ENCODE measurements around the gene PNPLA7.
A peak's percentile ranks its signal among the peaks of the same experiment; 100 is the strongest.
"Not testable (repeated sequence)": the region's sequence is repeated elsewhere in the genome, so short reads cannot be mapped to it uniquely, and the experiment has no call there.

The PNPLA7 gene

DNA sequence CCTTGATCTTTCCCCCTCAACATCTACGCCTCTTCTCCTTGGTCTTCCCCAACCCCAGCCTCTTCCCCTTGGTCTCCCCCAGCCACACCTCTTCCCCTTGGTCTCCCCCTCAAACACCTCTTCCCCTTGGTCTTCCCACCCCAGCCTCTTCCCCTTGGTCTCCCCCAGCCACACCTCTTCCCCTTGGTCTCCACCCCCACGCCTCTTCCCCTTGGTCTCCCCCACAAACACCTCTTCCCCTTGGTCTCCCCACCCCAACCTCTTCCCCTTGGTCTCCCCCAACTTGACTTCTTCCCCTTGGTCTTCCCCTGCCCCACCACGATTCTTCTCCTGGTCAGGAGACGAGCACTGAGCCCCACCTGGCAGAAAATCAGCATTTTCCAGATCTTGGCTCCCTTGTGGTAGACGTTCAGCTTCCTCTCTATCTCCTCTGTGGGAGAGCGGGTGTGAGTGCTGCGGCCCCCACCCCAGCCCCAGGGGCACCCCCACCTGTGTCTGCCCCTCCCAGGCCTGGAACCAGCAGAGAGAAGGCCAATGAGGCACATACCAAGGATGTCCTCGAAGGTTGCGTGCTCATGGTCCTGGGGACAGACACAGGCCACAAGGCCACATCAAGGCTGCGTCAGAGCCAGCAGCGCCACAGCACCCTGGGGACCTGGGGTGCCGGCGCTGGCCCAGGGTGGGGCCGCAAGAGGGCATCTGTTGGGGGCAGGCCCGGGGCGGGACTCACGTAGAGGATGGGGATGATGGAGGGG lies 98.0 kb downstream of the PNPLA7 start:
- no peak overlapping the region for H3K4me3 ChIP-seq (ENCODE audit: severe bottlenecking)
- no peak overlapping the region for H3K27ac ChIP-seq (ENCODE audit: poor library complexity, severe bottlenecking)
- ATAC-seq (ENCODE audit: low read depth) = no peak
- no peaks in the 10 kb centered on the region for H3K9me3 ChIP-seq (ENCODE audit: severe bottlenecking)
- H3K36me3 ChIP-seq (ENCODE audit: low read depth) = peaks cover 25% of the 10 kb centered on the region
- no peaks in the 10 kb centered on the region for H3K27me3 ChIP-seq (ENCODE audit: insufficient read depth, poor library complexity, severe bottlenecking)
- peak; percentile 26 for DNase-seq (ENCODE audit: low spot score)
- no peak for TF ChIP-seq CTCF (IDR thresholded peaks at IDR 0.05; ENCODE audit: poor library complexity, severe bottlenecking)
- H3K4me1 ChIP-seq (ENCODE audit: insufficient read depth, poor library complexity, severe bottlenecking) = no peaks in the 10 kb centered on the region

GRCh38 chr9:137451264-137452005 lies 98.8 kb downstream of the PNPLA7 start:
- not testable (repeated sequence) for ATAC-seq (ENCODE audit: low read depth); DNase-seq (ENCODE audit: low spot score); H3K27ac ChIP-seq (ENCODE audit: poor library complexity, severe bottlenecking); H3K4me1 ChIP-seq (ENCODE audit: insufficient read depth, poor library complexity, severe bottlenecking); H3K4me3 ChIP-seq (ENCODE audit: severe bottlenecking); H3K27me3 ChIP-seq (ENCODE audit: insufficient read depth, poor library complexity, severe bottlenecking); H3K9me3 ChIP-seq (ENCODE audit: severe bottlenecking)
- peaks cover 23% of the 10 kb centered on the region for H3K36me3 ChIP-seq (ENCODE audit: low read depth)

DNA sequence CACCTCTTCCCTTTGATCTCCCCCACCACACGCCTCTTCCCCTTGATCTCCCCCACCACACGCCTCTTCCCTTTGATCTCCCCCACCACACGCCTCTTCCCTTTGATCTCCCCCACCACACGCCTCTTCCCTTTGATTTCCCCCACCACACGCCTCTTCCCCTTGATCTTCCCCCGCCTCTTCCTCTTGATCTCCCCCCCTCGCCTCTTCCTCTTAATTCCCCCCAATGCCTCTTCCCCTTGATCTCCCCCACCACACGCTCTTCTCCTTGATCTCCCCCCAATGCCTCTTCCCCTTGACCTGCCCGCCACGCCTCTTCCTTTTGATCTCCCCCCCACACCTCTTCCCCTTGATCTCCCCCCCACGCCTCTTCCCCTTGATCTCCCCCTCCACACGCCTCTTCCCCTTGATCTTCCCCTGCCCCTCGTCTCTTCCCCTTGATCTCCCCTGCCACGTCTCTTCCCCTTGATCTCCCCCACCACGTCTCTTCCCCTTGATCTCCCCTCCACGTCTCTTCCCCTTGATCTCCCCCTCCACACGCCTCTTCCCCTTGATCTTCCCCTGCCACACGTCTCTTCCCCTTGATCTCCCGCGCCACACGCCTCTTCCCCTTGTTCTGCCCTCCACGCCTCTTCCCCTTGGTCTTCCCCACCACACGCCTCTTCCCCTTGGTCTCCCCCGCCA lies 99.5 kb downstream of the PNPLA7 start:
- not testable (repeated sequence) for H3K27ac ChIP-seq (ENCODE audit: poor library complexity, severe bottlenecking); H3K4me1 ChIP-seq (ENCODE audit: insufficient read depth, poor library complexity, severe bottlenecking); H3K4me3 ChIP-seq (ENCODE audit: severe bottlenecking); H3K9me3 ChIP-seq (ENCODE audit: severe bottlenecking); DNase-seq (ENCODE audit: low spot score); H3K27me3 ChIP-seq (ENCODE audit: insufficient read depth, poor library complexity, severe bottlenecking); ATAC-seq (ENCODE audit: low read depth)
- peaks cover 23% of the 10 kb centered on the region for H3K36me3 ChIP-seq (ENCODE audit: low read depth)

DNA sequence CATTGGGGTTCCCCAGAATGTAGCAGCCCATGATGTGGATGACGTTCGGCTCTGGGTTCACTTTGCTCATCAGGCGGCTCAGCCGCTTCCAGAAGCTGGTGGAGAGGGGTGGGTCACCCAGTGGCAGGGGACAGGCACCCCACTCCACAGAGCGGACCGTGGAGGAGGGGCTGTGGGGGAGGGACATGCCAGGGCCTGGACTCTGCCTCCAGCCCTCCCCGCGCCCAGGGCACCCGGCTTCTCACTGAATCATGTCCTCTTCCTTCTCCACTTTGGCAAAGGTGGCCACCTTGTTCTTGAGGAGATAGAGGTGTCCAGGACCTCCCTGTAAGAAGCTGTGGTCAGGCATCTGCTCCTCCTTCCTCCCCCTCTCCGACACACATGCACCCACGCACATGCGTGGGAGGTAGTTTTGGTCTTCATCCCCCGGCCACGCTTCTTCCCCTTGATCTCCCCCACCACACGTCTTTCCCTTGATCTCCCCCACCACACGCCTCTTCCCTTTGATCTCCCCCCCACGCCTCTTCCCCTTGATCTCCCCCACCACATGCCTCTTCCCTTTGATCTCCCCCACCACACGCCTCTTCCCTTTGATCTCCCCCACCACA lies 100.2 kb downstream of the PNPLA7 start:
- Histone ChIP-seq H3K27me3 (ENCODE audit: insufficient read depth, poor library complexity, severe bottlenecking) (no peaks in the 10 kb centered on the region), H3K4me3 (ENCODE audit: severe bottlenecking) (no peak overlapping the region), H3K36me3 (ENCODE audit: low read depth) (peaks cover 23% of the 10 kb centered on the region), H3K4me1 (ENCODE audit: insufficient read depth, poor library complexity, severe bottlenecking) (peaks cover 4% of the 10 kb centered on the region), H3K9me3 (ENCODE audit: severe bottlenecking) (no peaks in the 10 kb centered on the region), H3K27ac (ENCODE audit: poor library complexity, severe bottlenecking) (no peak overlapping the region)
- no peak for DNase-seq (ENCODE audit: low spot score)
- no peak for ATAC-seq (ENCODE audit: low read depth)
- TF ChIP-seq CTCF (IDR thresholded peaks at IDR 0.05; ENCODE audit: poor library complexity, severe bottlenecking) = no peak

DNA sequence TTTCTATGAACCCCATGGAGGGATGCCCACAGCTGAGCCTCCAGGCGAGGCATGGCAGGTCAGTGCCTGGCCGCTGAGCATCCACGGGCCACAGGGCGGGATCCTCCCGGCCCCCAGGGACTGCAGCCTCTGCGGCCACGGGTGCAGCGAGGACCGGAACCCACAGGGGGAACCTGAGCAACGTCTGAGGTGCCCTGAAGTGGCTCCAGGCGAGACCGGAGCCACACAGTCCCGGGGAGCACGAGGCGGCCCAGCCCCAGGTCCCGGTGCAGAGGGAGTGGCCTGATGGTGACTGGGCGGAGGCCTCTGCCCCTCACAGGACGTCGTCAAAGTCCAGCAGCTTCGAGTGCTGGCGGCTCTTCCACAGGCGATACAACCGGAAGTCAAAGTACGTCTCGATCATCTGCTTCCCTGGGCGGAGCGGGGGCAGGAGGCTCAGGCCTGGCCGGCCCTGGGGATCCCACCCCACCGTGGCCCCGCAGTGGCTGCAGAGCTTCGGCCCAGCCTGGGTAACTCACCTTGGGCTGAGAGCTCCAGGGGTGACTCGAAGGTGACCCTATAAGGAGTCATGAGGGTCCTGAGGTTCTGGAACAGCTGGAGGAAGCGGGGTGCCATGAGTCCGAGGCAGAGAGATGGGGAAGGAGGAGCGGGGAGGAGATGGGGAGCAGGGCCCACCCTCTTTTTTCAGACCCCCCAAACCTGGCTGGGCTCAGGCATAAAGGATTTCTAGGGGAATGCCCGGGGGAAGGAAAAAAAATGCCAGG lies 100.9 kb downstream of the PNPLA7 start:
- Histone ChIP-seq H3K4me3 (ENCODE audit: severe bottlenecking) (no peak overlapping the region), H3K27me3 (ENCODE audit: insufficient read depth, poor library complexity, severe bottlenecking) (no peaks in the 10 kb centered on the region), H3K4me1 (ENCODE audit: insufficient read depth, poor library complexity, severe bottlenecking) (peaks cover 4% of the 10 kb centered on the region), H3K9me3 (ENCODE audit: severe bottlenecking) (no peaks in the 10 kb centered on the region), H3K36me3 (ENCODE audit: low read depth) (peaks cover 15% of the 10 kb centered on the region), H3K27ac (ENCODE audit: poor library complexity, severe bottlenecking) (no peak overlapping the region)
- ATAC-seq (ENCODE audit: low read depth) (no peak), DNase-seq (ENCODE audit: low spot score) (no peak)
- no peak for TF ChIP-seq CTCF (IDR thresholded peaks at IDR 0.05; ENCODE audit: poor library complexity, severe bottlenecking)
